Hepatocyte (in vitro differentiated cells): ENCODE data around the gene QRICH1. TPM values are rescaled to one million over a fixed set of nuclear protein-coding genes. Genes with fewer than 3 reads are reported as not detected.

Experiments used
- DNase-seq: peaks from one replicate; pipeline ENCODE4 v3.0.0-alpha.2; 2016; ENCODE audit warnings: low spot score
- H2AFZ ChIP-seq: fragments of 200-600 bp; sonication (generic); 2 replicates; pipeline ENCODE4 v1.6.0; 2016; ENCODE audit warnings: antibody characterized with exemption, mild to moderate bottlenecking
- H3K27ac ChIP-seq: fragments of 200-600 bp; sonication (generic); 2 replicates; pipeline ENCODE4 v1.5.1; 2016; ENCODE audit warnings: mild to moderate bottlenecking
- H3K27me3 ChIP-seq: fragments of 200-600 bp; sonication (generic); 2 replicates; pipeline ENCODE4 v1.6.1; 2016
- H3K36me3 ChIP-seq: fragments of 200-600 bp; sonication (generic); replicated peaks from 2 replicates; pipeline ENCODE4 v1.5.1; 2016; ENCODE audit warnings: low read depth; ENCODE audit not compliant: insufficient read depth
- H3K4me1 ChIP-seq: fragments of 200-600 bp; sonication (generic); 2 replicates; pipeline ENCODE4 v1.5.1; 2016; ENCODE audit warnings: mild to moderate bottlenecking, moderate library complexity; ENCODE audit not compliant: insufficient read depth
- H3K4me2 ChIP-seq: fragments of 200-600 bp; sonication (generic); 2 replicates; pipeline ENCODE4 v1.6.0; 2016
- H3K4me3 ChIP-seq: fragments of 200-600 bp; sonication (generic); 2 replicates; pipeline ENCODE4 v1.5.1; 2016; ENCODE audit warnings: mild to moderate bottlenecking
- H3K79me2 ChIP-seq: fragments of 200-600 bp; sonication (generic); 2 replicates; pipeline ENCODE4 v1.6.0; 2017; ENCODE audit warnings: mild to moderate bottlenecking
- H3K9me2 ChIP-seq: fragments of 200-600 bp; sonication (generic); replicated peaks from 2 replicates; pipeline ENCODE4 v1.6.0; 2017; ENCODE audit warnings: mild to moderate bottlenecking; ENCODE audit not compliant: insufficient read depth
- H3K9me3 ChIP-seq: fragments of 200-600 bp; sonication (generic); 2 replicates; pipeline ENCODE4 v1.5.1; 2016; ENCODE audit warnings: low read depth, mild to moderate bottlenecking
- H4K20me1 ChIP-seq: fragments of 200-600 bp; sonication (generic); 2 replicates; pipeline ENCODE4 v1.6.0; 2016; ENCODE audit warnings: mild to moderate bottlenecking; ENCODE audit not compliant: insufficient read depth, poor library complexity, severe bottlenecking
- CTCF ChIP-seq: fragments of 200-600 bp; sonication (generic); IDR thresholded peaks from 2 replicates; pipeline ENCODE4 v1.5.1; 2016; ENCODE audit warnings: antibody characterized with exemption, mild to moderate bottlenecking; ENCODE audit not compliant: poor library complexity
- EZH2 ChIP-seq: fragments of 200-600 bp; sonication (generic); IDR thresholded peaks from 2 replicates; pipeline ENCODE4 v1.6.1; 2016; ENCODE audit warnings: antibody characterized with exemption, mild to moderate bottlenecking, borderline replicate concordance
- EZH2phosphoT487 ChIP-seq: fragments of 200-600 bp; sonication (generic); IDR thresholded peaks from one replicate; pipeline ENCODE4 v1.6.1; 2018; ENCODE audit warnings: antibody characterized with exemption, mild to moderate bottlenecking, low read depth, moderate library complexity; ENCODE audit not compliant: unreplicated experiment, severe bottlenecking
- WGBS: methylation state at CpG from one replicate; pipeline ENCODE4 v1.1.6; 2016; ENCODE audit warnings: low lambda C conversion rate; ENCODE audit errors: missing lambda C conversion rate; 5-methylcytosine and 5-hydroxymethylcytosine counted together
- polyA plus RNA-seq: library from polyadenylated mRNA; unstranded; fragments of >200 nt; fragmentation: Nextera tagmentation; extraction: Ambion mirVana; gene quantifications from 2 replicates; pipeline ENCODE4 v1.2.1, GENCODE V29; 2016
- total RNA-seq: library from RNA; depleted of rRNA; stranded (reverse); fragments of >200 nt; gene quantifications from 2 replicates; pipeline ENCODE4 v1.2.3, GENCODE V29; 2014

QRICH1 gene
- total and polyA plus RNA-seq, 2 experiments from 2014 or later, result 42.6 to 79.9 TPM

- H3K9me2 ChIP-seq, result no peaks in the 10 kb centered on the region
- 92% methylated on average over 24 of the region's 24 CpGs for WGBS
- peak; percentile 67 for DNase-seq
- no peak overlapping the region for H3K4me2 ChIP-seq
- H3K36me3 ChIP-seq, result no peaks in the 10 kb centered on the region
- no peak overlapping the region for H2AFZ ChIP-seq
- H3K4me3 ChIP-seq, result no peak overlapping the region
- peaks cover 14% of the 10 kb centered on the region for H3K4me1 ChIP-seq
- H3K9me3 ChIP-seq, result no peaks in the 10 kb centered on the region
- peaks cover 68% of the 10 kb centered on the region for H4K20me1 ChIP-seq
- no peak for TF ChIP-seq EZH2
- peak; percentile 48 for TF ChIP-seq CTCF
- TF ChIP-seq EZH2phosphoT487, result no peak
- H3K79me2 ChIP-seq, result peaks cover 58% of the 10 kb centered on the region
- H3K27ac ChIP-seq, result no peak overlapping the region
- no peaks in the 10 kb centered on the region for H3K27me3 ChIP-seq
Measured at GRCh38 chr3:49013738-49014660, 79.9 kb downstream of the QRICH1 start.

- H3K4me1 ChIP-seq, result peaks cover 10% of the 10 kb centered on the region
- 95% methylated on average over 19 of the region's 19 CpGs for WGBS
Measured at GRCh38 chr3:49013113-49013737, 80.6 kb downstream of the QRICH1 start.

GRCh38 chr3:49012441-49013017 lies 81.3 kb downstream of the QRICH1 start:
- Histone ChIP-seq H3K4me2 (no peak overlapping the region), H4K20me1 (peaks cover 78% of the 10 kb centered on the region), H3K79me2 (peaks cover 67% of the 10 kb centered on the region), H3K9me3 (no peaks in the 10 kb centered on the region), H3K9me2 (no peaks in the 10 kb centered on the region), H3K4me3 (no peak overlapping the region), H3K27ac (no peak overlapping the region), H2AFZ (no peak overlapping the region), H3K4me1 (peaks cover 7% of the 10 kb centered on the region), H3K27me3 (no peaks in the 10 kb centered on the region), H3K36me3 (no peaks in the 10 kb centered on the region)
- DNase-seq, result no peak
- TF ChIP-seq CTCF (no peak), EZH2phosphoT487 (no peak)
- 93% methylated on average over 17 of the region's 17 CpGs for WGBS

More at GRCh38 chr3:49013113-49013737, 80.6 kb downstream of the QRICH1 start:
- Histone ChIP-seq H3K27ac (no peak overlapping the region), H3K9me2 (no peaks in the 10 kb centered on the region), H2AFZ (no peak overlapping the region), H3K4me3 (no peak overlapping the region), H4K20me1 (peaks cover 76% of the 10 kb centered on the region), H3K36me3 (no peaks in the 10 kb centered on the region), H3K9me3 (no peaks in the 10 kb centered on the region), H3K4me2 (no peak overlapping the region), H3K79me2 (peaks cover 62% of the 10 kb centered on the region), H3K27me3 (no peaks in the 10 kb centered on the region)
- TF ChIP-seq EZH2 (no peak), CTCF (no peak), EZH2phosphoT487 (no peak)
- DNase-seq, result no peak
